GM18502 (cell line): ENCODE data around the gene HOXD9.

ENCODE experiments used
- ATAC-seq: cut with Tn5 transposase; IDR thresholded peaks from one replicate; pipeline ENCODE4 v1.9.1; 2021; ENCODE audit warnings: mild to moderate bottlenecking; ENCODE audit not compliant: unreplicated experiment, poor library complexity

The HOXD9 gene

DNA sequence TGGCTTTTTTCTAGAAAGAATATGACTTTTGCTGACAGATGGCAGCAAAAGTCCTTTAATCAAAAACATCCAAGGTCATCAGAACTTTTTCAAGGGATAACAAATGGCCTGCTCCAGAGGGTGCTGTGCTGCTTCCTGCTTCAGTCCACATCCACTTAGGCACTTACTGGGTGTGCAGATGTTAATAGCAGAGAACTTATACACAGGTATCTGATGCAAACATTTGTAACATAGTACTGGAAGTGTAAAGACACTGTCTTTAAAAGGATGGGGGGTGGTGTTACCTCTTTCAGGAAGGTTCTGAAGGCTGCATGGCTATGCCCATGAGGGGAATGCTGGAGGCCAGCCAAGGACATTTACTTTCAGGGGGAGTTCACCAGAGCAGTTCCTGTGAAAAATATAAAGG lies 12.5 kb downstream of the HOXD9 start:
- ATAC-seq: no peak

DNA sequence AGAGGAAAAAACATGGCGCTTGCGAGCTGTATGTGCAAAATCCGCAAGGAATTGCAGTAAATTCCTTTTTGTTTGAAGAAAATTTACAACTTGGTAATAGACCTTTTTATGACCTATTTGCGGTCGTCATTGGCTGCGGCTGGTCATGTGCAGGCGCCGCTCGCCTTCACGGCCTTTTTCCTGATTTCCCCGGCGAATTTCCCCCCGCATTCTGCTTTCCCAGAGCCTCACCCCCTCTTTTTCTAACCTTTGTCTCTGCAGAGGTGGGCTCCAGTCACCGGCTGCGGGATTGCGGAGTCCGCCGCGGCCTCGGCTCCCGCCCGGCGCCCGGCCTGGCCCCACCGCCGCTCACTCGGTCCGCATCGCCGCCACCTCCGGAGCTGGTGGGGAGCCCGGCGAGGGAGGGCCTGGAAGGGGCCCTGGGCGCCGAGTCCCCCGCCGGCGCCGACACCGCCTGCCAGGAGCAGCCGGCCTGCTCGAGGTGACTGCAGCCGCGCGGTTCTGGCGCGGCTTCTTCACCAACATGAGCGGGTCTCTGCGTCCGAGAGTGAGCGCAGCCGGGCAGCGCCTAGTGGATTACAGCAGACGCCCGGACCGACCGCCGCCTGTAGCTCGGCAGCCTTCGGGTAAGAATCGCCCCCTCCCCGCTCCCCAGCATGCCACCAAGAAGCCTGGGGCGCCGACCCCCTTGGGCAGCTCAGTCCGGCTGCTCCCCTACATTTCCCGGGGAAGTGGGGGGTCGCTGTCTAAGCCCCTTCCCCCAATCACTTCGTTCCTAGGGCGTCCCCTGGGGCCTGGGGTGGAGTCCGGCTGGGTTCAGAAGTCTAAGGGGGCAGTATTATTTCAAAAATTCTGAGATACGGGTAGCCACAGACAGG lies 14.1 kb downstream of the HOXD9 start:
- ATAC-seq: no peak

DNA sequence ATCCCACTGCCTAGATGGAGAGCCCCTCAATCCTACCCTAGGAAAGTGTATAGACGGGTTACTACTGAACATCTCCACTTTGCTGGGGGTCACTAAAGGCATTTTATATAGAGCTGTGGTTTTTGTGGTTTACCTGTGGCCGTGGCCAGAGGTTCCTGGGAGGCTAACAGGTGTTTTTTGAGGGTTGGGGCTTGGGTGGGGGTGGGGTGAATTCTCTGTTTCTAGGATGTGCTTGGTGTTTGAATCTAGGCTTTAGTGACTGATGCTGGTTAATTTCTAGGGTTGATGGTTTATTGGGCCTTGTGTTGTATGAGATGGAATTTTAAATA lies 14.7 kb downstream of the HOXD9 start:
- no peak for ATAC-seq

DNA sequence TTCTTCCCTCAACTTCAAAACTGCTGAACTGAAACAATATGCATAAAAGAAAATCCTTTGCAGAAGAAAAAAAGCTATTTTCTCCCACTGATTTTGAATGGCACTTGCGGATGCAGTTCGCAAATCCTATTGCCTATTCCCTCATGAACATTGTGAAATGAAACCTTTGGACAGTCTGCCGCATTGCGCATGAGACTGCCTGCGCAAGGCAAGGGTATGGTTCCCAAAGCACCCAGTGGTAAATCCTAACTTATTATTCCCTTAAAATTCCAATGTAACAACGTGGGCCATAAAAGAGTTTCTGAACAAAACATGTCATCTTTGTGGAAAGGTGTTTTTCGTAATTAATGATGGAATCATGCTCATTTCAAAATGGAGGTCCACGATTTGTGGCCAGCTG lies 15.4 kb downstream of the HOXD9 start:
- ATAC-seq: no peak

DNA sequence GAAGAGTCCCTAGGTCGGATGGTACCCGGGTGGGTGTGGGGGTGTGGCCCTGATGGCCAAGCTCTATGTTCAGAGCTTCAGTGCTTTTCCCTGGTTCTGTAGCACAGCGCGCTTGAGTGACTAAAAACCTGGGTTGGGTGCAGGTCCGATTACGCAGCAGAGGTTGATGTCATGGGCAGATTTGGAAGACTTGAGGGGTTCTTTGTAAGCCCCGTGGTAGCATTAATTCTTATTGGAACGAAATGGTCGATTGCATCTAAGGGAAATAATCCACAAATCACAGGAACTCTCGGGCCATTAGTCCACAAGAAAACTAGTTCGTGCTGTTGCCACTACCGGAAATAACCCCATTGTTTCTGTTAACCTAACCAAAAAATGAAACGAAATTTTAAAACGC lies 16.0 kb downstream of the HOXD9 start:
- ATAC-seq: no peak

DNA sequence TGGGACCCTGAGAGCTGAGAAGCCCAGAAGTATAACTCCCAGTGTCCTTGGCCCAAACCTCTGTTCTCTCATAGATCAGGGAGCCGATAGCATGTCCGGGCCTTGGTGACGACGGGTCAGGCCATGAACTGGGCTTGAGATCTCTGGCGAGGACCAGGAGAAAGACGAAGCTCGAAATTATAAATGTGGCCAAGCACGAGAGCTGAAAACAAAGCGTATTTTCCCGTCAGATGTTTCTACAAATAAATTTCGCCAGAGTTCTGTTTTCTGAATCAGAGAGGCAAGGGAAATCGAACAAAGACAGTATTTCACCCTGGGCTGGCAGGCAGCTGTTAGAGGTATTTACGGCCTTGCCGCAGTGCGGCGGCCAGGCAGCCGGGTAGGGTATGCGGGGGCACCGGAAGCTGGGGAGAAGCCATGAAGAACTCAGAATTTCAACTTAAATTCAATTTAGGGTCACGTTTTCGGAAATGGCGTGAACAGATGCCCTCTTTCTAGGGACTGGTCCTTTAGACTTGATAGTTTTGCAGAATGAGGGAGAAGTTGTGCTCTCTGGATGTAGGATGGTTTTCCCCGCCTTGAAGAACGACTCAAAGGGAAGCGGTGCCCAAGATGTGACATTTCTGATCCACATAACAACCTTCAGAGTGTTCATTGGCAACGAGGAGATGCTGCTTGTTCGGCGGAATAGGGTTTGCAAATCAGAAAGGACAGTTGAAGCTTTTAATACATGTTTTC lies 16.6 kb downstream of the HOXD9 start:
- ATAC-seq: no peak

DNA sequence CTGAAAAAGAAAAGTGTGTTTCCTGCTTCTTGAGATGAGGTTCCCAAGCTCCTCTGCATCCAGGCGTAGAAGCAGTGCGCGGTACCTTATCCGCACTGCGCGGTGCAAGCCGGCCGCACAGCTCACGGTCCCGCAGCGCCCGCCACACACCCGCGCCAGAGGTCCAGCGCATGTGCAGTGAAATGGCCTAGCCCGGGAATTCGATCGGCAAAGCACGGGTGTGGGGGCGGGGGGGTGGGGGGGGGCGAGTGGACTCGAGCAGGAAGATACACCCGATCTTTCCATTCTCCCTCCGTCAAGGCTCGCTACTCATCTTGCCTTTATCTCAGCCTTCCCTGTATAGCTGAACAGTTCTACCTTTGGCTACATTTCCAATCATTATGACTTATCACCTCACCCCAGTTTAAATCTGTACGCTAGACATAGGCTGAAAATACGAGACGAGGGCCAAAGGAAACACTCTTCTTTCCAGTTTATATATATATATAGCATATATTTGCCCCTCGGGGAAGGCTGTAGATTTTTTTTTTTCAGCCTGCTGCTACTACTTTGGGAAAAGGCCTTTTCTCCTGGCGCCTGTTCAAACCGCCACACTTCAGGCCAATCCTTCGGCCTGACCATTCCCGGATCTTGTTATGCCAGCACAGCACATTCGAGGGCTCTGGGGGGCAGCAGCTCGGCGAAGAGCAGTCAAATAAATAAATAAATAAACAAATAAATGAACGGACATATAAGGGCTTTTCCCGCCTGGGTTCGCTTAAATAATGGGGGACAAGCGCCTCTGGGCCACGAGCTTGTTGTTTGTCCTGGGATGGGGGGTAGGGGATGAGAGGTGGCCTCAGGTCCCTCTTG lies 17.4 kb downstream of the HOXD9 start:
- ATAC-seq: no peak

DNA sequence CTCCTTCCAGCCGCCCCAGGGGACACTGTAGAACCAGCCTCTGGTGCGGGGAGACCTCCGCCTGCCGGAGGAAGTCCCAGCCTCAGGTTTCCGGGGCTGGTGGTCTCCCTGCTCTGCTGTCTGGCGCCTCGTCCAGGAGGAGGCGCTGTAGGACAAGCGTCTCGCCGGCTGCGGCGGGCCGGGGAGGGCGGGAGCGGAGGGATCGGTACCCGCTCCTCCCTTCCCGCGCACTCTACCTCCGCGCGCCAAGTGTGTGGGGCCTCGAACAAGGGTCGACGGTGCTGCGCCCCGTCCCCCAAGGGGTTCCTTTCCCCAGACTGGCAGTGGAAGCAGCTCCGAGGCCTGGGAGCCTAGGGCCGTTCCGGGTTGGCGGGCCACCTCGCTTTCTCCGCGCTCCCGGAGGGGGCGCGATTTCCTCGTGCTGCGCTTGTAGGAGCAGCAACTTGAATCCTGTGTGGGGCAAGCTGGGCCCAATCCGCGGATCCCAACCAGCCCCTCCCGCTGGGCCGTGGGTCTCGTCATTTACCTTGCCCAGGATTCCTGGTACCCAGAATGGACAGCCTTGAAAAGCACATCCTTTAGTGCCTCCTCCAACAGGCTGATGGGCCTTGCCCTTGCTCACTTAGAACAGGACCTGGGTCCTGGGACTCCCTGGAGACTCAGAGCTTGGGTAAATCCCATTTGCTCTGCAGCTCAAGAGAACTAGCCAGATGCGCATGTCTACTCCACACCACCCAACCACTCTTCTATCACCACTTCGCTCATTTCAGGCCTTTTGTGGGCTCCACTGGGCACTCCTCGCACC lies 18.2 kb downstream of the HOXD9 start:
- ATAC-seq: peak; percentile 89

DNA sequence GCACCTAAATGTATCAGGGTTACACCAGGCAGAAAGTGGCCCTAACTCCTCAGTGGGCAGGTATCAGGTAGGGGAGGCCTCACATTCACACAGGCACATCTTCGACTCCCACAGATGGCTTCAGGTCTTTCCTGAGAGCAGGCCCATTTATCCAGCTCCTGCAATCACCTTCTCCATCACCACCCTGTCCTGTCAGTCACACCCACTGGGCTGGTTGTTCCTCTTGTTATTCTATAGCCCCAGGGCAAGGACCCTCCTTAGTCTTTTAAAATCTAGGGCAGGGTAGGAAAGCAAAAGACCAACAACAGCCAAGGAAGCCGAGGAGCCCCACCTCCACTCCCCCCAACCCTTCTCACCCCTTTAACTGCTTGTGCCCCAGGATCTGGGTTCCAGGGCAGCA lies 19.8 kb downstream of the HOXD9 start:
- ATAC-seq: no peak

DNA sequence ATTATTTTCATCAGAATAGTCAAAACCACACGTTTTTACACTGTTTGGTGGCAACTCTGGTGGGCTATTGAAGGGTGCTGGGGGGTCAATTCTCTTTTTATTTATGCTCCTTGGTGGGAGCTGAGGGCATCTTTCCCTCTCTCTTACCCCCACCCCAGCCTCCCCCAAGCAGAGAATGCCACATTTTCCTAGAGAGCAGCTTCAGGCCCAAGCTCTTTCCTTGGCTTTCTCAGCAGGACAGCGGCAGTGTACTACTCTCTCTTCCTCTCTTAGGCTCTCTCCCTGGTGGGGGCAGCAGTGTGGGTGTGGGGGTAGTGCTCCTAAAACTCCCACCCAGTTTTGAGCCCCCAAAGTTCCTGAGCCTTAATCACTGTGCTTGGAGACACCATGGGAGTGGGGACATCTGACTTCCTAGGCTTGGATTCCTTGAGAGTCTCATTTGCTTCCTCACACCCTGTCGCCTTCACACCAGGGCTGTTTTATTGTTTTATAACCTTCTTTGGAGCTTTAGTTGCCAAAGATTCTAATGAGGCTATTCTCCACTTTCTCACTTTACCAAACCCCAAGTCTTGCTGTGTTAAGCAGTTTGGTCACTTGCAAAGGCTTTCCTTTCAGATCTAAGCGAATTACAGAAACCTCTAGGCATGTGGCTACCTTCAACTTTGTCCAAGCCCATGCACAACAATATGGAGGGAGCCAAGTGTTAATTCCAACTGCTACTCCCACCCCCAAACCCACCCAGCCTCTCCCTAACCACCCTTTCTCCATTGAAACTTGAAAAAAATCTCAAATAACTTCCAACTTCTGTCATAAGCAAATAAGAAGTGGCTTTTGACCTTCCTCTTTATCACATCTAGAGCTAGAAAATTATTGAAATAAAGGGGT lies 22.8 kb downstream of the HOXD9 start:
- no peak for ATAC-seq

DNA sequence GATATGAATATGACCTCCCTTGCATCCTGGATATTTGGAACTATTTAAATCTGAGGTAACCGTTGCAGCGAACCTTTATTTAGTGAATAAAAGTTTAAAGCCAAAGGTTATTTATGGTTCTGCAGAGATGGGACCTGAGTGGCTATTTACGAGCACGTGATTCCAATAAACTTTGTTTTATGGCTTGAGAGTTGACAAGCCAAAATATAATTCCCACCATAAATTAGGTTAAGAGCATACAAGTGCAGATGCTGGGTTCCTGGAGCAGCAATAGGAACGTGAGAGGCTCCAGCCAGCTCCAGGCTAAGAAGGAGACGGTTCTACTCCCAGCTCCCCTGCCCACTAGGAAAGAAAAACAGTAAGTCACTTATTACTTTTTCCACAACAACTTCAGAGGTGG lies 23.6 kb downstream of the HOXD9 start:
- ATAC-seq: no peak

DNA sequence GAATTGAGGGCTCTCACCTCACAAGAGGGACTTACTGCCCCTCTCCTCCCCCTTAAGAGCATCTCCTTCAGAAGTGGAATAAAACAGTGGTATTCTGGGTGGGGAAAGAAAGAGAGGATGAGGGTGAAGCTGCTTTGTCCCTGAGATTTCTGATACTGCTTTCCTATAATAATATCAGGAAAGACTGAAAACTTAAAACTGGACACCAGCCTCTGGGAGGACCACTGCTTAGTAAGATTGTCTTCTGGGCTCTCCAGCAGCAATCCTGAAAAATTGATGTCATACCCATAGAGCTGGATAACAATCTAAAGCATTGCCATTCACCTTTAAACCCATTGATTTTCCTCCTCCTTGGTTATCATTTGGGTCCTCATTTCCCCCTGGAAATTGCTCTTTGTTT lies 24.1 kb downstream of the HOXD9 start:
- ATAC-seq: no peak

DNA sequence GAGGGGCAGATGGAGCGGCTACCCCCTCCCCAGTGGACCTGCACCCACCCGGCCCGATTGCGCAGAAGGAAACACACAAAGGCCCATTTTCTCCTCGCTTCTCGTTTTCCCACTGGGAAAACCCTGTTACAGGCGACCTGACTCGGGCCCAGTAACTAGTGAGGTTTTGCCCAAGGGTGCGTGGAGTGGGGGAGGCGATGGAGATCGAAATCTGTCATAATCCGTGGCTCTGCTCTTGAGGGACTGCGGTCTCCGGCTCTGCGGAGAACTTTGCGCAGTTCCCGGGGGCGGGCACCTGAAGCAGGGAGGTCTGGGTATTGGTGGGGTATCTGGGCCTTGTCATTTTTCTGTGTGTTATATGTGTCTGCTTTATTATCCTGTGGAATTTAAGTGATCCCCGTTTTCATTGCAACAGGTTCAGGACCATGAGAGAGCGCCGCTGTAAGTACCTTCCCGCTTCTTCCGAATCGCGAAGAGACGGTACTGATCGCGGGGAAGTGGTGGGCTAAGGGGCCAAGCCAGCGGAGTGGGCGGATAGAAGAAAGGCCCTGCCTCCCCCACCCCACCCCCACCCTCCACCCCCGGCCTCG lies 24.8 kb downstream of the HOXD9 start:
- ATAC-seq: no peak

DNA sequence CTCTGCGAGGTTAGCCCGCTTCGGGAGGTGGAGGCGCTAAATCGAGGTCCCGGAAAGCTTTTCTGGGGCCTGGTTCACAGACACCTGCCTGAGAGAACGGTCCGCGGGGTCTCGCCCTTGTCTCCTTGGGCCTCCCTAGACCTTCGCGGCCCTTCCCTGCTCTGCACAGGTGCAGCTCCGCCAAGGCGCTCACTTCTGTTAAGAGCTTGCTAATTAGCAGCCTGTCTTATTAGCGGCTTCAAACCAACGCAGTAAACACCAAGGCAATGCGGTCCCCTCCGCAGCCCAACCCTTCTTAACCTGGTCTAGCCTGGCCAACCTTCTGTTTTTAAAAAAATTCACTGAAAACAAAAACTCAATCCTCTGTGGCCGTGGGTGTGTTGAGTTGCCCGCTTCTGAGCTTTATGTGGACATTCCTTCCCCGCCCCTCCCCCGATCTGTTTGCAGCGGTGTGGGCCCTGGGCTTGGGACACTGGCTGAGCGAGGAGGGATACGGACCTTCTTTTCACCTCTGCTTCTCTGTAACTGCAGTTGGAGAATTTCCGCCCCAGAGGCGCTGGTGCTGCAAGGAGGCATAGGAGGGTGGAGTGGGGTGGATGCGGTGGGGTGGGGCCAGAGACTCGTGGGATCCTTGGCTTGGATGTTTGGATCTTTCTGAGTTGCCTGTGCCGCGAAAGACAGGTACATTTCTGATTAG lies 25.4 kb downstream of the HOXD9 start:
- ATAC-seq: no peak

DNA sequence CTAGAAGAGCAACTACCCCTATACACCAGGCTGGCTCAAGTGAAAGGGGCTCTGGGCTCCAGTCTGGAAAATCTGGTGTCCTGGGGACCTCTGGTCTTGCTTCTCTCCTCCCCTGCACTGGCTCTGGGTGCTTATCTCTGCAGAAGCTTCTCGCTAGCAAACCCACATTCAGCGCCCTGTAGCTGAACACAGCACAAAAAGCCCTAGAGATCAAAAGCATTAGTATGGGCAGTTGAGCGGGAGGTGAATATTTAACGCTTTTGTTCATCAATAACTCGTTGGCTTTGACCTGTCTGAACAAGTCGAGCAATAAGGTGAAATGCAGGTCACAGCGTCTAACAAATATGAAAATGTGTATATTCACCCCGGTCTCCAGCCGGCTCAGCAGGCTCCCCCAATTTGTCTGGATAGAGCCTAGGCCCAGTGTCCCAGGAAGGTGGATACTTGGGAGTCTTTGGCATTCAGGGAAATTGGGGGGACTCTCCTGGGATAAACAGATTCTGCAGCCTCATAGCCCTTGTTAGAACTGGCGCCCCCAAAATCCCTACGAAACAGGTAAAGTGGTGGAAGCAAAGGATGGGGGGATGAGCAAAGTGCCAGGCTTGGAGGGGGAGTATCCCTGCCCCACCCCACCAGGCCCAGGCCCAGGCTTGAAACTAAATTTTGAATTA lies 26.4 kb downstream of the HOXD9 start:
- ATAC-seq: no peak

DNA sequence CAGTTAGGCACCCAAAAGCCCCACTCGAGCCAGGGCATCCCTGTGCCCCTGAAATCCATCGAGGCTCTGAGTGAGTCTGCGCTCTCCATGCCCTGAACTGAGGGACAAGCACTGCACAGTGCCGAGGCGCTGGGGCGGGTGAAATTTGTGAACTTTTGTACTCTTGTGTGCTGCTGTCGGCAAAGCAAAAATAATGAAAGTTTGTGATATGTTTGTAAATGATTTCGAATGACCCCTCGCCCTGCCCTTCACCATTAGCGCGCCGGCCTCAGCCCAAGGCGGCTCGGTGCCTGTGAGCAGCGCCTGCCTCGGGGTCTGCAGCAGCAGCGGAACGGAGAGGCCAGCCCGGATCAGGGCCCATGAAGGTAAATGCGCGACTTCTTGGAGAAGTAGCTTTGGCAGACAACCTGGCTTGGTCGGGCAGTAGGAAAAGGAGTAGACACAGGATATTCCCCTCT lies 27.0 kb downstream of the HOXD9 start:
- ATAC-seq: no peak

DNA sequence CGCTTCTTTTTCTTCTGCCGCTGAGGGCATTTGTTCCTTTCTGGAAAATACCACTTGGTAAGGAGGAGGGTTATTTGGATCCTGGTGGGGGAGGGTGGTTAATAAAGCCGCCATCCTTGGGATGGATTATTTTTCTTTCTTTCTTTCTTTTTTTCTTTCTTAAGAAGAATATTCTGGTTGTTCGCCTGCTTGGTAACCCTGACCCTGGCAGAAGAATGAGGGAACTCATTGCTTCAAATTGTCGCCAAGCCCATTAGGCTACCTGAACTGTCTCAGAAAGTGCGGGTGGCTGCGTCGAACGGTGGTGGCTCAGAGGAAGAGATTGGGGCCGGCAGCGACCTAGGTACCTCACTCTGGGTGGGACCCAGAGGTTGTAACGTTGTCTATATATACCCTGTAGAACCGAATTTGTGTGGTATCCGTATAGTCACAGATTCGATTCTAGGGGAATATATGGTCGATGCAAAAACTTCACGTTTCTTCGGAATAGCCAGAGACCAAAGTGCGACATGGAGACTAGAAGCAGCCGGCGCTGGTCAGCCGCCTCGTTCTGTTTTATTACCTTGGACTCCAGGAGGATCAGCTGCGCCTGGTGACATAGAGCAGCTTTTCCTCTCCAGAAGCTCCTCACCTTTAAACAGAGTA lies 27.5 kb downstream of the HOXD9 start:
- no peak for ATAC-seq
